HL-60 (cell line): ENCODE data around the gene IRX5.

Experiments used
- DNase-seq, 2 experiments: peaks; one replicate each; pipeline ENCODE4 v3.0.0-alpha.2; 2010 to 2020; ENCODE audit warnings: low read depth in 1 of 2, low spot score in 1 of 2
- H3K27ac ChIP-seq: fragments of 250-450 bp; sonication (Bioruptor Pico); replicated peaks from 2 replicates; pipeline ENCODE4 v1.5.1; 2020; ENCODE audit warnings: mild to moderate bottlenecking, moderate library complexity
- H3K27me3 ChIP-seq: fragments of 250-450 bp; sonication (Bioruptor Pico); 2 replicates; pipeline ENCODE4 v1.5.1; 2021; ENCODE audit warnings: mild to moderate bottlenecking, moderate library complexity; ENCODE audit not compliant: insufficient read depth, poor library complexity, severe bottlenecking
- H3K4me3 ChIP-seq: replicated peaks from 2 replicates; pipeline ENCODE4 v1.5.1; 2011; ENCODE audit warnings: mild to moderate bottlenecking, control low read depth, low read length; ENCODE audit not compliant: insufficient read depth
- CTCF ChIP-seq: IDR thresholded peaks from one replicate; pipeline ENCODE4 v1.5.1; 2011; ENCODE audit warnings: low read length, control low read depth, inconsistent platforms; ENCODE audit not compliant: insufficient read depth
- GABPA ChIP-seq: IDR thresholded peaks from 2 replicates; pipeline ENCODE4 v1.6.1; 2012; ENCODE audit warnings: low read depth
- POLR2AphosphoS5 ChIP-seq: IDR thresholded peaks from 2 replicates; pipeline ENCODE4 v1.6.1; 2012; ENCODE audit warnings: low read depth
- REST ChIP-seq: IDR thresholded peaks from 2 replicates; pipeline ENCODE4 v1.6.1; 2012; ENCODE audit warnings: low read depth; ENCODE audit not compliant: insufficient replicate concordance
- SPI1 ChIP-seq: IDR thresholded peaks from 2 replicates; pipeline ENCODE4 v1.6.1; 2012; ENCODE audit warnings: low read depth, mild to moderate bottlenecking, borderline replicate concordance

IRX5 gene

GRCh38 chr16:54911079-54911478 is 19.6 kb upstream of the IRX5 start:
- no peak overlapping the region for H3K4me3 ChIP-seq
- TF ChIP-seq GABPA (no peak), SPI1 (no peak), REST (no peak), POLR2AphosphoS5 (no peak), CTCF (no peak)
- no peak overlapping the region for H3K27ac ChIP-seq
- DNase-seq, result no peak
- no peaks in the 10 kb centered on the region for H3K27me3 ChIP-seq

- DNase-seq, result no peak
- Histone ChIP-seq H3K27ac (no peak overlapping the region), H3K27me3 (no peaks in the 10 kb centered on the region), H3K4me3 (no peak overlapping the region)
- TF ChIP-seq GABPA (no peak), REST (no peak), CTCF (no peak), POLR2AphosphoS5 (no peak), SPI1 (no peak)
These were observed 17.9 kb upstream of the IRX5 start for GRCh38 chr16:54912720-54913119.

- no peak overlapping the region for H3K4me3 ChIP-seq
- H3K27ac ChIP-seq, result peak overlapping the region; percentile 61
- H3K27me3 ChIP-seq, result no peaks in the 10 kb centered on the region
- TF ChIP-seq CTCF (no peak), REST (no peak), POLR2AphosphoS5 (no peak; the same call in 1 of the 2 replicates), SPI1 (no peak), GABPA (no peak)
- peak; percentile 35 to 63 for DNase-seq
These were observed 9.3 kb upstream of the IRX5 start for GRCh38 chr16:54921206-54921824.
